ENCODE measurements around the gene BPIFB3. TPM values are rescaled to one million over a fixed set of nuclear protein-coding genes. Genes with fewer than 3 reads are reported as not detected.

BPIFB3 gene
- total and polyA plus RNA-seq, 2 of the 13 experiments (the other 11 are each of a cell fraction or from before 2014, with no cell fraction given) = 0.09 TPM; not detected in 1

DNA sequence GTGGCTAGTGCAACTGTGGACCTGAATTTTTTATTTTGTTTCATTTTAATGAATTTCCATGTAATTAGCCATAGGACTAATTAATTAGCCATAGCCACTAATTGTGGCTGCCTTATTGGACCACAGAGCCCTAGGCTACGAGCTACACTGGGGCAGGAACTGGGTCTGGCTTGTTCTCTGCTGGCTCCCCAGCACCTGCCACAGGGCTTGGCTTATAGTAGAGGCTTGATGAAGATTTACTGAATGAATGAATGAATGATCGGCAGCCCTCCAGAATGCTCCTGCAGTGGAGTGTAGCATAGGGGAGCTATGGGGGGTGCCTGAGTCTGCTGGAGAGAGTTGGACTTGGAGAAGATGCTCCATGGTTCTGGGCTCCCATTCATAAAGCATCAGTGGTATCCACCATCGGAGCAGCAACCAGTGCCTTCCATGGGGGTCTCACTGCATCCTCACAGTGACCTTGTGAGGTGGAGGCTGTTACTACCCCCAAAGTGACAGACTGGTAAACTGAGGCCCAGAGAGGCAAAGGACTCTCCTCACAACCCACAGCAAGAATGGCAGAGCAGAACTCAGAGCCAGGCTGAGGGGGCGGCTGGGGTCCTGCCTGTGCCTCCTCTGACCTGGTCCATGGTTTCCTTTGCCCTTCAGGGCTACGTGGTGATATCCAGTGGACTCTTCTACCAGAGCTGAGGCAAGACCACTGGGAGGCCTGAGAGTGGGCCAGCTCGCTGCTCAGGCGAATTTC is 30.8 kb upstream of the BPIFB3 start (continued):
- TF ChIP-seq SOX6 (IDR thresholded peaks at IDR 0.05) (no peak), SOX6 (CRISPR knock-in tag; IDR thresholded peaks at IDR 0.05) (no peak), ZNF460 (CRISPR knock-in tag; IDR thresholded peaks at IDR 0.05; ENCODE audit: borderline replicate concordance) (no peak), SNAI1 (CRISPR knock-in tag; IDR thresholded peaks at IDR 0.05; ENCODE audit: borderline replicate concordance) (no peak), ZNF619 (CRISPR knock-in tag; IDR thresholded peaks at IDR 0.05) (no peak), NBN (conservative IDR thresholded peaks at IDR 0.05) (no peak), MATR3 (CRISPR knock-in tag; IDR thresholded peaks at IDR 0.05) (no peak), SNRNP70 (IDR thresholded peaks at IDR 0.05; ENCODE audit: low read depth, low read length) (no peak), FOXK1 (CRISPR knock-in tag; IDR thresholded peaks at IDR 0.05; ENCODE audit: borderline replicate concordance, low read depth) (no peak), ZNF432 (CRISPR knock-in tag; IDR thresholded peaks at IDR 0.05; ENCODE audit: borderline replicate concordance) (no peak), ZNF879 (CRISPR knock-in tag; IDR thresholded peaks at IDR 0.05) (0 out of 2 replicates have a peak, but pooled peaks have one; percentile 67), CBX2 (IDR thresholded peaks at IDR 0.05; ENCODE audit: low read depth, low read length) (no peak), CBX2 (CRISPR knock-in tag; IDR thresholded peaks at IDR 0.05; ENCODE audit: low read depth) (no peak), JUNB (CRISPR knock-in tag; IDR thresholded peaks at IDR 0.05; ENCODE audit: borderline replicate concordance) (no peak), CBX5 (CRISPR knock-in tag; IDR thresholded peaks at IDR 0.05; ENCODE audit: borderline replicate concordance) (no peak), SIX4 (CRISPR knock-in tag; IDR thresholded peaks at IDR 0.05) (no peak), CHD2 (IDR thresholded peaks at IDR 0.05; ENCODE audit: low read depth, low read length) (no peak), RFXAP (CRISPR knock-in tag; IDR thresholded peaks at IDR 0.05; ENCODE audit: borderline replicate concordance) (no peak), MAF1 (CRISPR knock-in tag; IDR thresholded peaks at IDR 0.05; ENCODE audit: borderline replicate concordance) (no peak), TBP (CRISPR knock-in tag; IDR thresholded peaks at IDR 0.05) (no peak)
- TF ChIP-seq, protein P1, sequence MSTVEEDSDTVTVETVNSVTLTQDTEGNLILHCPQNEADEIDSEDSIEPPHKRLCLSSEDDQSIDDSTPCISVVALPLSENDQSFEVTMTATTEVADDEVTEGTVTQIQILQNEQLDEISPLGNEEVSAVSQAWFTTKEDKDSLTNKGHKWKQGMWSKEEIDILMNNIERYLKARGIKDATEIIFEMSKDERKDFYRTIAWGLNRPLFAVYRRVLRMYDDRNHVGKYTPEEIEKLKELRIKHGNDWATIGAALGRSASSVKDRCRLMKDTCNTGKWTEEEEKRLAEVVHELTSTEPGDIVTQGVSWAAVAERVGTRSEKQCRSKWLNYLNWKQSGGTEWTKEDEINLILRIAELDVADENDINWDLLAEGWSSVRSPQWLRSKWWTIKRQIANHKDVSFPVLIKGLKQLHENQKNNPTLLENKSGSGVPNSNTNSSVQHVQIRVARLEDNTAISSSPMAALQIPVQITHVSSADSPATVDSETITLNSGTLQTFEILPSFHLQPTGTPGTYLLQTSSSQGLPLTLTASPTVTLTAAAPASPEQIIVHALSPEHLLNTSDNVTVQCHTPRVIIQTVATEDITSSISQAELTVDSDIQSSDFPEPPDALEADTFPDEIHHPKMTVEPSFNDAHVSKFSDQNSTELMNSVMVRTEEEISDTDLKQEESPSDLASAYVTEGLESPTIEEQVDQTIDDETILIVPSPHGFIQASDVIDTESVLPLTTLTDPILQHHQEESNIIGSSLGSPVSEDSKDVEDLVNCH (CRISPR knock-in tag; IDR thresholded peaks at IDR 0.05) = no peak
- TF ChIP-seq, protein P2, sequence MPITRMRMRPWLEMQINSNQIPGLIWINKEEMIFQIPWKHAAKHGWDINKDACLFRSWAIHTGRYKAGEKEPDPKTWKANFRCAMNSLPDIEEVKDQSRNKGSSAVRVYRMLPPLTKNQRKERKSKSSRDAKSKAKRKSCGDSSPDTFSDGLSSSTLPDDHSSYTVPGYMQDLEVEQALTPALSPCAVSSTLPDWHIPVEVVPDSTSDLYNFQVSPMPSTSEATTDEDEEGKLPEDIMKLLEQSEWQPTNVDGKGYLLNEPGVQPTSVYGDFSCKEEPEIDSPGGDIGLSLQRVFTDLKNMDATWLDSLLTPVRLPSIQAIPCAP (CRISPR knock-in tag; IDR thresholded peaks at IDR 0.05; ENCODE audit: low read depth) = no peak
- TF ChIP-seq, protein P3, sequence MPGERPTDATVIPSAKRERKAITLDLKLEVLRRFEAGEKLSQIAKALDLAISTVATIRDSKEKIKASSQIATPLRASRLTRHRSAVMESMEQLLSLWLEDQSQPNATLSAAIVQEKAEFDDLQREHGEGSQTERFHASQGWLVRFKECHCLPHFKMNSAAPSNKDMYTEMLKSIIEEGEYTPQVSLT (CRISPR knock-in tag; IDR thresholded peaks at IDR 0.05; ENCODE audit: borderline replicate concordance, low read depth) = no peak
- TF ChIP-seq, protein P4, sequence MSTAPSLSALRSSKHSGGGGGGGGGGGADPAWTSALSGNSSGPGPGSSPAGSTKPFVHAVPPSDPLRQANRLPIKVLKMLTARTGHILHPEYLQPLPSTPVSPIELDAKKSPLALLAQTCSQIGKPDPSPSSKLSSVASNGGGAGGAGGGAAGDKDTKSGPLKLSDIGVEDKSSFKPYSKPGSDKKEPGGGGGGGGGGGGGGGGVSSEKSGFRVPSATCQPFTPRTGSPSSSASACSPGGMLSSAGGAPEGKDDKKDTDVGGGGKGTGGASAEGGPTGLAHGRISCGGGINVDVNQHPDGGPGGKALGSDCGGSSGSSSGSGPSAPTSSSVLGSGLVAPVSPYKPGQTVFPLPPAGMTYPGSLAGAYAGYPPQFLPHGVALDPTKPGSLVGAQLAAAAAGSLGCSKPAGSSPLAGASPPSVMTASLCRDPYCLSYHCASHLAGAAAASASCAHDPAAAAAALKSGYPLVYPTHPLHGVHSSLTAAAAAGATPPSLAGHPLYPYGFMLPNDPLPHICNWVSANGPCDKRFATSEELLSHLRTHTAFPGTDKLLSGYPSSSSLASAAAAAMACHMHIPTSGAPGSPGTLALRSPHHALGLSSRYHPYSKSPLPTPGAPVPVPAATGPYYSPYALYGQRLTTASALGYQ (CRISPR knock-in tag; IDR thresholded peaks at IDR 0.05) = no peak
- TF ChIP-seq, protein P5, sequence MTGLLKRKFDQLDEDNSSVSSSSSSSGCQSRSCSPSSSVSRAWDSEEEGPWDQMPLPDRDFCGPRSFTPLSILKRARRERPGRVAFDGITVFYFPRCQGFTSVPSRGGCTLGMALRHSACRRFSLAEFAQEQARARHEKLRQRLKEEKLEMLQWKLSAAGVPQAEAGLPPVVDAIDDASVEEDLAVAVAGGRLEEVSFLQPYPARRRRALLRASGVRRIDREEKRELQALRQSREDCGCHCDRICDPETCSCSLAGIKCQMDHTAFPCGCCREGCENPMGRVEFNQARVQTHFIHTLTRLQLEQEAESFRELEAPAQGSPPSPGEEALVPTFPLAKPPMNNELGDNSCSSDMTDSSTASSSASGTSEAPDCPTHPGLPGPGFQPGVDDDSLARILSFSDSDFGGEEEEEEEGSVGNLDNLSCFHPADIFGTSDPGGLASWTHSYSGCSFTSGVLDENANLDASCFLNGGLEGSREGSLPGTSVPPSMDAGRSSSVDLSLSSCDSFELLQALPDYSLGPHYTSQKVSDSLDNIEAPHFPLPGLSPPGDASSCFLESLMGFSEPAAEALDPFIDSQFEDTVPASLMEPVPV (CRISPR knock-in tag; IDR thresholded peaks at IDR 0.05) = no peak
